Measurements from ENCODE around the gene ZNF862.

ZNF862 gene

GRCh38 chr7:149837564-149838223, 481 bp upstream of the ZNF862 start:
- Histone ChIP-seq H3K36me3 (no peaks in the 10 kb centered on the region), H3K4me3 (ENCODE audit: low read depth, low read length) (no peak overlapping the region), H3K27me3 (ENCODE audit: insufficient read depth, low read depth, severe bottlenecking) (no peaks in the 10 kb centered on the region), H3K27ac (no peak overlapping the region; the same call in 1 of the 2 replicates), H3K9me3 (ENCODE audit: severe bottlenecking) (no peaks in the 10 kb centered on the region)
- no peak for TF ChIP-seq CTCF (IDR thresholded peaks at IDR 0.05; ENCODE audit: low read depth, low read length)
- DNase-seq = no peak

- H3K27ac ChIP-seq = peak overlapping the region; percentile 87
- DNase-seq = peak; percentile 39
- H3K4me3 ChIP-seq (ENCODE audit: low read depth, low read length) = peak overlapping the region; percentile 91
Observed at GRCh38 chr7:149838992-149839408, 825 bp downstream of the ZNF862 start.

DNA sequence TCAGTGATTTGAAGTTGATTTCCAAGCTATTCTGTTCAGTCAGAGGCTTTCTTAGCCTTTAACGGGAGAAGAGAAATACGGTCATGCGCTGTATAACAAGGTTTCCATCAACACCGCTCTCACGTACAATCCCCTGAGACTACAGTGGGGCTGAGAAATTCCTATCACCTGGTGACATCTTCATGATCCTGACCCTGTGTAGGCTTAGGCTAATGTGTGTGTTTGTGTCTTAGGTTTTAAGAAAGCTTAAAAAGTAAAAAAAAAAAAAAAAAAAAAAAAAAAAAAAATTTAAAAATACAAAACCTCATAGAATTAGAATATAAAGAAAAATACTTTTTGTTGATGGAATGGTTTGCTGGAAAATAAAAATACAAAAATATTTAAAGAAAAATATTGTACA, 1.8 kb downstream of the ZNF862 start:
- H3K9me3 ChIP-seq (ENCODE audit: severe bottlenecking) = no peaks in the 10 kb centered on the region
- H3K4me3 ChIP-seq (ENCODE audit: low read depth, low read length) = no peak overlapping the region

More at GRCh38 chr7:149838992-149839408, 825 bp downstream of the ZNF862 start:
- Histone ChIP-seq H3K36me3 (no peaks in the 10 kb centered on the region), H3K27me3 (ENCODE audit: insufficient read depth, low read depth, severe bottlenecking) (no peaks in the 10 kb centered on the region), H3K9me3 (ENCODE audit: severe bottlenecking) (no peaks in the 10 kb centered on the region)
- TF ChIP-seq CTCF (IDR thresholded peaks at IDR 0.05; ENCODE audit: low read depth, low read length) = no peak

DNA sequence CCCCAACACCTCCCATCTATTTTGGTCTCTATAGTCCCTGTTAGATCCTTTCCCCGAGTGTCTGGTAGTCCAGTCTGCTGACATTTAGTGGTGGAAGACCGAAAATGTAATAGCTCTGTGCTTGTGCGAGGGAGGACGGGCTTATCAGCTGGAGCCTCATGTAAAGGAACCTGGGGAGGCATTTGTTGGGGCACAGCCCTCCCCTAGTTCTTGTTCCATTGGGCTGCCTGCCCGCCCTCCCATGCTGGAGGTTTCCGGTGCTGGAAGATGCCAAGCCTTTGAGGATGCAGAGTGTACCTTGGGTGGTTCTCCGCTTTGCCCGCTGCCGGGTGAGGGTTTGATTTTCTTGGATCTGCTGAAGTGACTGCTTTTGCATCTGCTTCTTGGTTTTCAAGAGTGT, 5.4 kb downstream of the ZNF862 start:
- Histone ChIP-seq H3K27ac (no peak overlapping the region), H3K36me3 (no peaks in the 10 kb centered on the region), H3K27me3 (ENCODE audit: insufficient read depth, low read depth, severe bottlenecking) (no peaks in the 10 kb centered on the region), H3K9me3 (ENCODE audit: severe bottlenecking) (no peaks in the 10 kb centered on the region), H3K4me3 (ENCODE audit: low read depth, low read length) (no peak overlapping the region)
- DNase-seq = no peak
- TF ChIP-seq CTCF (IDR thresholded peaks at IDR 0.05; ENCODE audit: low read depth, low read length) = no peak

More for the DNA sequence above, 1.8 kb downstream of the ZNF862 start:
- H3K27ac ChIP-seq = no peak overlapping the region
- no peak for TF ChIP-seq CTCF (IDR thresholded peaks at IDR 0.05; ENCODE audit: low read depth, low read length)
- no peak for DNase-seq
- H3K36me3 ChIP-seq = no peaks in the 10 kb centered on the region
- H3K27me3 ChIP-seq (ENCODE audit: insufficient read depth, low read depth, severe bottlenecking) = no peaks in the 10 kb centered on the region

GRCh38 chr7:149844445-149844844, 6.3 kb downstream of the ZNF862 start:
- H3K27me3 ChIP-seq (ENCODE audit: insufficient read depth, low read depth, severe bottlenecking) = no peaks in the 10 kb centered on the region
- no peak for DNase-seq
- no peak overlapping the region for H3K27ac ChIP-seq
- no peaks in the 10 kb centered on the region for H3K36me3 ChIP-seq
- H3K4me3 ChIP-seq (ENCODE audit: low read depth, low read length) = no peak overlapping the region
- H3K9me3 ChIP-seq (ENCODE audit: severe bottlenecking) = no peaks in the 10 kb centered on the region
- TF ChIP-seq CTCF (IDR thresholded peaks at IDR 0.05; ENCODE audit: low read depth, low read length) = no peak
